Measurements from ENCODE around the gene KPNA6.

Gene KPNA6

GRCh38 chr1:32215629-32216480 is 108.0 kb downstream of the KPNA6 start:
- peak in 2 of 3 donors; percentile 27 to 33 for DNase-seq (ENCODE audit: low read depth in 3 of 3, low spot score in 1 of 3)

- DNase-seq (ENCODE audit: low read depth in 3 of 3, low spot score in 1 of 3) = no peak
These were observed 108.7 kb downstream of the KPNA6 start for GRCh38 chr1:32216566-32216965.

DNA sequence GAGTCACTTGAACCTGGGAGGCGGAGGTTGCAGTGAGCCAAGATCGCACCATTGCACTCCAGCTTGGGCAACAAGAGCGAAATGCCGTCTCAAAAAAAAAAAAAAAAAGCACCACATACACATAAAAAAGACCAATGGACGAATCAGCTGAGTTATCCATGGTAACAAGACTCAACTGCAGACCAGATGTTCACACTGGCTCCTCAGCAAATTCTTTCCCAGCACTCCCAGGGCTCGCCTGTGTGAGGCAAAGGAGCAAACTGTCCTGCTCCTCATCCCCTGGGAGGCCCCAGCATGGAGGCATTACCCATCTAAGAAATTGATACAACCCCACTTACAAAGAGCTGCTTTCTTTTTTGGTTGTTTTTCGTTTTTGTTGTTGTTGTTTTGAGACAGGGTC is 111.2 kb downstream of the KPNA6 start:
- DNase-seq (ENCODE audit: low read depth in 3 of 3, low spot score in 1 of 3) = no peak

- DNase-seq (ENCODE audit: low read depth in 3 of 3, low spot score in 1 of 3) = no peak
These were observed 113.1 kb downstream of the KPNA6 start for GRCh38 chr1:32220746-32221580.

- DNase-seq (ENCODE audit: low read depth in 3 of 3, low spot score in 1 of 3) = no peak
These were observed 113.7 kb downstream of the KPNA6 start for GRCh38 chr1:32221581-32221979.

DNA sequence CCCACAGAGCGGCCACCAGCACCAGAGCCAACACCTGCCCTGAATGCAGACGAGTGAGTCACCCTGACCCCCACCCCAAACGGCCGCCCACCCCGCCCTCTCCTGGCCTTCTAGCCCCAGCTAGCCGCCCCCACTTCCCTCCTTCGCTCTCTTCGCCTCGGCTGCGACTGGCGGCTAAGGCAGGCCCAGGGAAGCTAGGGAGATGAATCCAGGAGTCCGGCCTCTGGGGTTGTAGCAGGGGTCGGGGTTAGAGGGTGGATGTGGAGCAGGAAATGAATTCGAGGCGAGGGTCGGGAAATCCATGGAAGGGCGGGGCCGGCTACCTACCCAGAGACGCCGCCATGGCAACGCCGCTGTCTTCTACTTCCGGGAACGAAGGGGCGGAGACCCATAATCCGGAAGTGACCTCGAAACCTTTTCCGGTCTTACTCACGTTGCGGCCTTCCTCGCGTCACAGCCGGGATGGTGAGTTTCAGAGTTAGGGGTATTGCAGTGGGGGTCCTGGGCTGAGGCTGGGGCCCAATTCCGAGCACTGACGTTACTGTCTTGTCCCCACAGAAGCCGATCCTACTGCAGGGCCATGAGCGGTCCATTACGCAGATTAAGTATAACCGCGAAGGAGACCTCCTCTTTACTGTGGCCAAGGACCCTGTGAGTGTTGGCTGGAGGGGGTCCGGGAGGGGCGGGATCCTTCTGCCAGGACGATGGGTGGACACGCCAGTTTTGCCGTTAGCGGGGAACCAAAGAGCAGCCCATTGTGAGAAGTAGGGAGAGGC is 114.3 kb downstream of the KPNA6 start, which contains the start of the genes EIF3I and TMEM234:
Gene EIF3I, plus strand, starts transcription at position 428 of the 776 bp plus-strand sequence. Its CDS starts 35 bp downstream, at position 463.
Gene TMEM234, minus strand, starts transcription at position 374 of the 776 bp plus-strand sequence. Its CDS starts 31 bp downstream, at position 343.
- DNase-seq (ENCODE audit: low read depth in 3 of 3, low spot score in 1 of 3) = peak; percentile 75 to 79 (median 78)

GRCh38 chr1:32223683-32224082 is 115.8 kb downstream of the KPNA6 start:
- DNase-seq (ENCODE audit: low read depth in 3 of 3, low spot score in 1 of 3) = no peak

DNA sequence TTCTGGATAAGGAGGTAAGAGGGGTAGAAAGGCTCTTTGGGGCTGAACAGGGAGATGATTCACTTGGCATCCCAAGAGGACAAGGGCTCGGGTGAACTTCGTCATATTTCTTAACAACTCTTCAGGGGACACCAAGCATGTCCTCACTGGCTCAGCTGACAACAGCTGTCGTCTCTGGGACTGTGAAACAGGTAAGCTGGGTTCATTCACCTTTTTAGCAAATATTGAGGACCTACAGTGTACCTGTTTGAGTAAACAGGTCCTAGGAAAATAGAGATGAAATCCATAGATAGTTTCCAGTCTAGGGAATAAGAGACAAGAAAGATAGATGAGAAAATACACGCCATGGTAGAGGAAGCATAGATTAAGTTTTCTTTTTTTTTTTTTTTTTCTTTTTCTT is 116.4 kb downstream of the KPNA6 start:
- no peak for DNase-seq (ENCODE audit: low read depth in 3 of 3, low spot score in 1 of 3)
